ELF-1 (cell line): ENCODE results near the gene SLC30A5.
"Not testable (repeated sequence)": the region's sequence is repeated elsewhere in the genome, so short reads cannot be mapped to it uniquely, and the experiment has no call there.

ENCODE experiments used
- DNase-seq: peaks from one replicate; pipeline ENCODE4 v3.0.0-alpha.2; 2016; ENCODE audit warnings: low read depth, low spot score

The SLC30A5 gene

GRCh38 chr5:69093771-69094482 lies at the start of gene SLC30A5:
Gene SLC30A5, plus strand, starts transcription at chr5:69094014. Its CDS starts 242 bp downstream, at chr5:69094256.
- peak; percentile 100 for DNase-seq

DNA sequence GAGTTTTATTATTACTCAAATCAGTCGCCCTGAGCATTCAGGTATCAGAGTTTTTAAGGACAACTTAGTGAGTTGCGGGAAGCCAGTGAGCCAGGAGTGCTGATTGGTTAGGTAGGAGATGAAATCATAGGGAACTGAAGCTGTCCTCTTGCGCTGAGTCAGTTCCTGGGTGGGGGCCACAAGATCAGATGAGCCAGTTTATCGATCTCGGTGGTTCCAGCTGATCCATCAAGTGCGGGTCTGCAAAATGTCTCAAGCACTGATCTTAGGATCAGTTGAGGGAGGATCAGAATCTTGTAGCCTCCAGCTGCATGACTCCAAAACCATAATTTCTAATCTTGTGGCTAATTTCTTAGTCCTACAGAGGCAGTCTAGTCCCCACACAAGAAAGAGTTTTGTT lies 48.6 kb upstream of the SLC30A5 start:
- not testable (repeated sequence) for DNase-seq

- DNase-seq = no peak
Measured at GRCh38 chr5:69046375-69046957, 47.3 kb upstream of the SLC30A5 start.

DNA sequence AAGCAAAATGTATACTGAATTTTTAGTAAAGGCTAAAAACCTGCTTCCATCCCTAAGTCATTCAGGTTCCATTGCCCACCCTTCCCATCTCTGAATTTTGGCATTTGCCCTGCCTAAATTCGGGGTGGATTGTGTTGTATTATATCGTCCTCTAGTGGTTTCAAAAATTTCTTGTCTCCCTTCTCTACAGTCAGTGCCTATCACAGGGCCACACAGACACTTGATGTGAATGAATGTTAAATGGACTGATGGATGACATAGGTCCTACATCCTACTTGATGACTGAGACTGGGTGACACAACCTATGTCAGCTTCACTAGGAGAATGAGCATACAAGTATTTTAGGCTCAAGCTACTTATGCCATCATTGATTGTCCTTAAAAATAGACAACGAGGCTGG lies 45.6 kb upstream of the SLC30A5 start:
- DNase-seq = no peak

DNA sequence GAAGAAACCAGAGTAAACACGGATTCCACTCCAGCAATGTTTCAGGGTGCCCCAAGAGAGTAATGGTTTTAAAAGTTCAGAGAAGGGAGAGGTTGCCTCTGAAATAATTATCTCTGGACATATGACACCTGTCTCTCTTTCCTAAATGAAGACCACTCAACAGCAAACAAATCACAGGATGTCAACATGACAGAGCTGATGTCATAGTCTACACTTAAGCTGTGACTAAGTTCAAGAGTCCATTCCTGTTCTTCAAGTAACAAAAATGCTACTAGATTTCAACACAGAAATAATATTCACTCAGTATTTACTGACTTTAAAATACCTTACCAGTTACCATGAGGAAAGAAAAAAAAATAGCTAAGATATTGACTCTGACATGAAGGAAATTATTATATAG lies 44.7 kb upstream of the SLC30A5 start:
- no peak for DNase-seq

DNA sequence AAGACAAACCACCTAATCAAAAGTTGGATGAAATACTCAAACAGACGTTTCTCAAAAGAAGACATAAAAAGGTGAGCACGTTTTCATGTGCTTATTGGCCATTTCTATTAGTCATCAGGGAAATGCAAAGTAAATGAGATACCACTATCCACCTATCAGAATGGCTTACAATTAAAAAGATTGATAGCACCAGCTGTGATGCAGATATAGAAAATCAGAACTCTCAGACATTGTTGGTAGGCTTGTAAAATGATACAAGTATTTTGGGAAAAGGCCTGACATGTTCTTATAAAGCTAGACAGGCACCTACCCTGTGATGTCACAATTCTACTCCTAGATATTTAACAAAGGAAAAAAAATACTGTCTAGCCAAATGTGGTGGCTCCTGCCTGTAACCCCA lies 44.0 kb upstream of the SLC30A5 start:
- no peak for DNase-seq

DNA sequence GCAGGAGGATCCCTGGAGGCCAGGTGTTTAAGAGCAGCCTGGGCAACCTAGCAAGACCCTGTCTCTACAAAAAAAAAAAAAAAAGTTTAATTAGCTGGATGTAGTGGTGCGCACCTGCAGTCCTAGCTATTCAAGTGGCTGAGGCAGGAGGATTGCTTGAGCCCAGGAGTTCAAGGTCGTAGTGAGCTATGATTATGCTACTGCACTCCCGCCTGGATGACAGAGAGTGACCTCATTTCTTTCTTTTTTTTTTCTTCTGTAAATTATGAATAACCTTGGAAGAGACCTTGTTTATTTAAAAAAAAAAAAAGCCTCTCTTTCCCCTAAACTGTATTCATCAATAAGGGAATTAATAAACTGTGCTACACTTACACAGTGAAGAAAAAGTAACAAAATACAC lies 43.6 kb upstream of the SLC30A5 start:
- DNase-seq = no peak

DNA sequence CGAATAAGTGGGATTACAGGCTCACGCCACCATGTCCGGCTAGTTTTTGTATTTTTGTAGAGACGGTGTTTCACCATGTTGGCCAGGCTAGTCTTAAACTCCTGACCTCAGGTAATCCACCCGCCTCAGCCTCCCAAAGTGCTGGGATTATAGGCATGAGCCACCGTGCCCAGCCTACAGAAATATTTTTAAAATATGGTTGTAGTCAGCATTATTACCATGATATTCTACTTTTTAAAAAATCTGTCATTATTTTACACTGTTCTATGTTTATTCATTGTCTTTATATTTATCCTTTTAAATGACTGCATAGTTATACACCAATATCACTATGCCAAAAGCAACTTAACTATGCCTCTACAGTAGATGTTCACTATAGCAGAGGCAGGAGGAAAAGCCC lies 41.6 kb upstream of the SLC30A5 start:
- no peak for DNase-seq

DNA sequence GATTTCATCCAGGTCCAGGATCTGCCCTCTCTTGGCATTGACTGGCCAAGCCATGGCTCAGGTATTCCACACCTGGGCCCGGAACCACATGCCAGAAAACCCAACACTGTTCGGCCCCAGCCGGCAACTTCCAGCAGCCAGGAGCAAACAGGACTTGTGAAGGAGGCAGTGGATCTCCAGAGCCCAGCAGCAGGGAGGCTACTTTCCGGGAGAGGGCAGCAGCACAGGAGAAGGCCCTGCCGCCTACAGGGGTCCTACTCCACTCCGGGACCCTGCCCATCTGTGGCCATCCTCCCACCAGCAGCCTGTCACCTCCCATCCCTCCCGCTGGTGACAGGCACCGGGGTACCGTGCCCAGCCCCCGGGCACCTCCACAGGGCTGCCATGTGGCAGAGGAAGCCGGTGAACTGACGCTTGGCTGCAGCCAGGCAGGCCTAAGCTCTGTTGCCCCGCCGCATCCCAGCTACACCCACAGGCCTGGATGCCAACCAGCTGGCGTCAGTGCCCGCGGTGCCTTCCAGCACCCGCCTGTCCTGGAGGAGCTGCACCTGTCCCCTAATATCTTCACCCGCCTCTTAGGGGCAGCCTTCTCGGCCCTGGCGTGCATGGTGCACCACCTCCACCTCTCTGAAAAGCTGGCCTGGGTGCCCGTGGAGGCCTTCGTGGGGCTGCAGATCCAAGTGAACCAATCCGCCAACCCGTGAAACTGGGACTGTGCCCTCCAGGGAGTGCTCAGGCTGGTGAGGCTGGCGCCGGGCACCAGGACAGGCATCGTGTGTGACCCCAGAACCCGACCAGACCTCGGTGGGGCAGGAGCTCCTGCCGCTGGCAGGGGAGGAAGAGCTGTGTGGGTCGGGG lies 18.9 kb upstream of the SLC30A5 start:
- no peak for DNase-seq

- no peak for DNase-seq
Measured at GRCh38 chr5:69075522-69076179, 18.2 kb upstream of the SLC30A5 start.

- DNase-seq = no peak
Measured at GRCh38 chr5:69078921-69079540, 14.8 kb upstream of the SLC30A5 start.

GRCh38 chr5:69079556-69079955 lies 14.3 kb upstream of the SLC30A5 start:
- no peak for DNase-seq

- peak; percentile 66 for DNase-seq
Measured at GRCh38 chr5:69083412-69083811, 10.4 kb upstream of the SLC30A5 start.

DNA sequence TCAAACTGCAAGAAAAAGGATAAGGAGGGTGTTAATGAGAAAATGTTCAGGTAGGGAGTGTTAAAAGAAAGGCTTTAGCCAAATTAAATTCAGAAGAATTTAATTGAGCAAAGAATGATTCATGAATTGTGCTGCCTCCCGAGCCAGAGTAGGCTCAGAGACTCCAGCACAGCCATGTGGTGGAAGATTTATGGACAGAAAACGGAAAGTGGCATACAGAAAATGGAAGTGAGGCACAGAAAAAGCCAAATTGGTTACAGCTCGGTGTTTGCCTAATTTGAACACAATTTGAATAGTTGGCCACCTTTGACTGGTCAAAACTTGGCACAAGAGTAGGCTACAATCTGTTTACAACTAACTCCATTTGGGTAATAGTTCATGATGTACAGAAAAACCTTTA lies 9.6 kb upstream of the SLC30A5 start:
- DNase-seq = no peak

DNA sequence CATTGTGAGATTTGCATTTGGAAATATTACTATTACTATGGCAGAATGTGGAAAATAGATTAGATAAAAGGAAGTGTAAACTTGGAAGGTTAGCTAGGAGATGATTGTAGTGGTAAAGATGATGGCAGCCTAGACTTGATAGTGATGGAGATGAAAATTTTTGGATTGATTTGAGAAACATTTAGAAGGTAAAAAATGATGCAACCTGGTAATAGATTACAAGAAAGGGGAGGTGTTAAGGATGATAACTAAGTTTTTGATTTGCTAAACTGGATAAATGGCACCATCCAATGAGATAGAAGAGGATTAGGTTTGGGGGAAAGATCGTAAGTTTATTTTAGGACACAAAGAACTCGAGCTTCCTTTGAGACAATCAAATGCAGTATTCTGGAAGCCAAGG lies 8.9 kb upstream of the SLC30A5 start:
- no peak for DNase-seq

DNA sequence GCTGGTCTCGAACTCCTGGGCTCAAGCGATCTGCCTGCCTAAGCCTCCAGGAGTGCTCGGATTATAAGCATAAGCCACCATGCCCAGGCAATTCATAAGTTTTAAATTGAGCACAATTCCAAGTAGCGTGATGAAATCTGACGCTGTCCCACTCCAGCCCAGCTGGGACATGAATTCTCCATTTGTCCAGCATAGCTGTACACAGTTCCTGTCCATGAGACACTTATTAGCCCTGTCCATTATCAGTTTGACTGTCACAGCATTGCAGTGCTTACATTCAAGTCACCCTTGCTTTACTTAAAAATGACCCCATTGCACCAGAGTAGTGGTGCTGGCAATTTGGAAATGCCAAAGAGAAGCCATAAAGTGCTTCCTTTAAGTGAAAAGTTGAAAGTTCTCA lies 7.6 kb upstream of the SLC30A5 start:
- no peak for DNase-seq

GRCh38 chr5:69088006-69088405 lies 5.8 kb upstream of the SLC30A5 start:
- DNase-seq = not testable (repeated sequence)

DNA sequence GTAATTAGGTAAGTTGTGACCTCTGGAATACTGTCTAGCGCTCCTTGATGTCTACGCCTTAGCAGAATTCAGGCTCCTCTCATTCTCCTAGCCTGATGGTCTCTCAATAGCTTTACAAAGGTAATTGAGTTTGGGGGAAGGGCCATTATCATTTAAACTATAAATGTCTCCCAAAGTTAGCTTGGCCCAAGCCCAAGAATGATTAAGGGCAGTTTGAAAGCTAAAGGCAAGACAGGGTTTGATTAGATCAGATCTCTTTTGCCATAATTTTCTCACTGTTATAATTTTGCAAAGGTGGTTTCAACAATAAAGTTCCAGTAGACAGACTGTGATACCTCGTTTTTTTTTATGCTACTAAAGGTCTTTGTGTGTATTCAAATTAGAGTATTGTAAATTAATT lies 3.7 kb upstream of the SLC30A5 start:
- DNase-seq = no peak

- no peak for DNase-seq
Measured at GRCh38 chr5:69091771-69092170, 2.0 kb upstream of the SLC30A5 start.

GRCh38 chr5:69092969-69093368 lies 845 bp upstream of the SLC30A5 start:
- no peak for DNase-seq

- DNase-seq = no peak
Measured at GRCh38 chr5:69099302-69099701, 5.5 kb downstream of the SLC30A5 start.

DNA sequence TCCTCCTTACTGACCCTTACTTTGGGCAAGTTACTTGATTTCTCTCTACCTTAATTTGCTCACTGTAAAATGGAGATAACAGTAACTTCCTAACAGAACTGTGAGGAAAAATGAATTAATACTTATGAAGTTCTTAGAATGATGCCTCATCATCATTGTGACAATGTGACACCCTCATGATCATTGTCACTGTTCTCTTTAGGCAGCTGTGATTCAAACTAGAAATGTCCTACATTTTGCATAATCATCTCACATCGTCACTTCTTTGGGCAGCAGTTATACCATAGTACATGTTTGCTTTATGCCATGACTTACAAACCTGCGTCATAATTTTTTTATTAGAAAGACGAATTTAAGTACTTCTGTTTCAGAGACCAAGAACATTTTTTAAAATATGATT lies 9.7 kb downstream of the SLC30A5 start:
- DNase-seq = no peak
